ENCODE results near the gene VGLL1.

- TF ChIP-seq POLR2AphosphoS5 (IDR thresholded peaks at IDR 0.05; ENCODE audit: low read depth), result no peak
- TF ChIP-seq CTCF (IDR thresholded peaks at IDR 0.05; ENCODE audit: insufficient read depth, low read length), result no peak
Observed at GRCh38 chrX:136572030-136572429, 40.0 kb downstream of the VGLL1 start.
